Psoas muscle (tissue), 8 donors: Measurements from ENCODE around the gene POMP. TPM values are rescaled to one million over a fixed set of nuclear protein-coding genes. Genes with fewer than 3 reads are reported as not detected.

Experiments used
- ATAC-seq, 4 donors: fragments of 200-7000 bp; cut with Tn5 transposase; one replicate each; pipeline ENCODE4 v1.9.1; 2020; ENCODE audit warnings: moderate library complexity in 3 of 4, mild to moderate bottlenecking in 2 of 4
- DNase-seq, 2 donors: peaks; one replicate each; pipeline ENCODE4 v3.0.0-alpha.2; 2020
- H3K27ac ChIP-seq: fragments of 200-600 bp; one replicate; pipeline ENCODE4 v1.8.0; 2022
- H3K27me3 ChIP-seq, 3 donors: fragments of 200-600 bp in 1 of 3; one replicate each; pipeline versions ENCODE4 v1.6.1 to v1.8.0; 2013 to 2022; ENCODE audit warnings: low read length in 2 of 3, mild to moderate bottlenecking in 2 of 3, moderate library complexity in 1 of 3; ENCODE audit not compliant: insufficient read depth in 3 of 3
- H3K36me3 ChIP-seq, 2 donors: fragments of 200-600 bp in 1 of 2; one replicate each; pipeline versions ENCODE4 v1.6.1 to v1.8.0; 2013 to 2022; ENCODE audit warnings: low read depth in 1 of 2, mild to moderate bottlenecking in 1 of 2, moderate library complexity in 1 of 2; ENCODE audit not compliant: insufficient read depth in 1 of 2
- H3K4me1 ChIP-seq: fragments of 200-600 bp; one replicate; pipeline ENCODE4 v1.8.0; 2022
- H3K4me3 ChIP-seq: fragments of 200-600 bp; one replicate; pipeline ENCODE4 v1.8.0; 2022; ENCODE audit warnings: mild to moderate bottlenecking
- H3K9me3 ChIP-seq: fragments of 200-600 bp; one replicate; pipeline ENCODE4 v1.8.0; 2022
- CTCF ChIP-seq: fragments of 200-600 bp; IDR thresholded peaks from one replicate; pipeline ENCODE4 v1.8.0; 2022; ENCODE audit warnings: antibody characterized with exemption
- WGBS, 3 donors: extraction: QIAGEN DNeasy Blood & Tissue Kit; methylation state at CpG; one replicate each; pipeline versions ENCODE4 v1.1.6 to v1.1.7; 2013; 5-methylcytosine and 5-hydroxymethylcytosine counted together
- intact Hi-C, 2 donors: fragments of 100-400 bp; cut with DNase I; formaldehyde crosslinking; loops; one replicate each; pipeline versions ENCODE4 v1.11.0 to v1.14.2; 2022
- polyA plus RNA-seq, 3 donors: library from polyadenylated mRNA; stranded (reverse); fragments of 200-250 nt; gene quantifications; one replicate each; pipeline ENCODE4 v1.2.3, GENCODE V29; 2013
- total RNA-seq, 4 donors: library from RNA; stranded (reverse); fragmentation: NEBNext Ultra II Directional in 2 of 4; extraction: Animal tissue kit (Norgen Biotek cat#: 25700) in 2 of 4; gene quantifications; one replicate each; pipeline versions ENCODE4 v1.2.1 to v1.2.4, GENCODE V29; 2021 to 2023
- donor health status: healthy with polysubstance abuse.
- donor health status: DM: no; HTN: no; CAD: no; lungs with moderate emphysema.
- donor health status: Bipolar disorder and iron deficiency.
- donor health status: healthy.
- donor health status: DM: yes; HTN: yes; CAD: no.
- donor health status: DM: no; HTN: no; CAD: no.
- donor health status: DM: no; HTN: no; CAD: no.
- donor health status: DM: yes; HTN: yes; CAD: no.

POMP gene
- total and polyA plus RNA-seq, 7 donors = 76.3 to 351 (median 128) TPM

GRCh38 chr13:28714651-28715050, 55.7 kb downstream of the POMP start:
- H3K9me3 ChIP-seq = no peaks in the 10 kb centered on the region
- DNase-seq = no peak
- peaks cover 17% of the 10 kb centered on the region for H3K4me1 ChIP-seq
- H3K4me3 ChIP-seq = no peak overlapping the region
- intact Hi-C loops = loop anchor here in 1 of 2 donors (5.0 kb wide), 1 partner anchor 57 kb away; the partner anchor contains the start of gene POMP
- no peaks in the 10 kb centered on the region for H3K27me3 ChIP-seq
- TF ChIP-seq CTCF = no peak
- no peak overlapping the region for H3K27ac ChIP-seq
- peaks cover 0 to 35% of the 10 kb centered on the region in 2 donors for H3K36me3 ChIP-seq
- no peak for ATAC-seq
- WGBS, 3 donors = 78 to 81% (median 79%) methylated on average over 1 of the region's 1 CpG

- ATAC-seq (no peak), DNase-seq (peak in 1 of 2 donors; percentile 35)
- Histone ChIP-seq H3K4me1 (peaks cover 18% of the 10 kb centered on the region), H3K27ac (peak overlapping the region; percentile 99), H3K9me3 (no peaks in the 10 kb centered on the region), H3K4me3 (no peak overlapping the region), H3K27me3 (no peaks in the 10 kb centered on the region), H3K36me3 (peaks cover 0 to 25% of the 10 kb centered on the region in 2 donors)
- no peak for TF ChIP-seq CTCF
- intact Hi-C loops = loop anchor here in 1 of 2 donors (5.0 kb wide), 1 partner anchor 59 kb away; the partner anchor contains the start of gene POMP
- WGBS, 3 donors = 39 to 58% (median 51%) methylated on average over 8 of the region's 8 CpGs
Measured at GRCh38 chr13:28716511-28716910, 57.6 kb downstream of the POMP start.

GRCh38 chr13:28717170-28717569, 58.2 kb downstream of the POMP start:
- Histone ChIP-seq H3K4me3 (peak overlapping the region; percentile 96), H3K4me1 (peaks cover 18% of the 10 kb centered on the region), H3K9me3 (no peaks in the 10 kb centered on the region), H3K36me3 (peaks cover 0 to 24% of the 10 kb centered on the region in 2 donors), H3K27ac (peak overlapping the region; percentile 99), H3K27me3 (no peaks in the 10 kb centered on the region)
- DNase-seq = no peak
- WGBS, 3 donors = 55 to 69% (median 64%) methylated on average over 3 of the region's 3 CpGs
- intact Hi-C loops = loop anchor here in 1 of 2 donors (5.0 kb wide), 1 partner anchor 60 kb away; the partner anchor contains the start of gene POMP
- TF ChIP-seq CTCF = no peak
- ATAC-seq = no peak

GRCh38 chr13:28718196-28718542, 59.2 kb downstream of the POMP start:
- H3K27me3 ChIP-seq = no peaks in the 10 kb centered on the region
- intact Hi-C loops = loop anchor here (2.0 to 5.0 kb wide), 2 partner anchors 59 to 61 kb away; partner anchors contain the start of gene POMP (in 2 of the 2)
- H3K4me1 ChIP-seq = peaks cover 18% of the 10 kb centered on the region
- peaks cover 0 to 14% of the 10 kb centered on the region in 2 donors for H3K36me3 ChIP-seq
- no peak for DNase-seq
- H3K4me3 ChIP-seq = peak overlapping the region; percentile 96
- H3K27ac ChIP-seq = peak overlapping the region; percentile 99
- no peak for TF ChIP-seq CTCF
- ATAC-seq = peak; percentile 6 to 41 (median 16)
- H3K9me3 ChIP-seq = no peaks in the 10 kb centered on the region
- WGBS, 3 donors = 2 to 4% (median 3%) methylated on average over 10 of the region's 10 CpGs
